Mammary epithelial cell (primary cell): ENCODE data around the gene LBH.

Source experiments
- CTCF ChIP-seq, 2 donors: IDR thresholded peaks in 1 of 2; conservative IDR thresholded peaks in 1 of 2; 2 replicates each; pipeline ENCODE4 v1.5.1; 2011 to 2012; ENCODE audit warnings: inconsistent platforms in 2 of 2, low read length in 2 of 2, mild to moderate bottlenecking in 2 of 2, control low read depth in 1 of 2, low read depth in 1 of 2; ENCODE audit not compliant: insufficient read depth in 1 of 2; ENCODE audit errors: extremely low read depth in 1 of 2
- EZH2 ChIP-seq: IDR thresholded peaks from 2 replicates; pipeline ENCODE4 v1.6.1; 2012; ENCODE audit warnings: low read length, inconsistent platforms, borderline replicate concordance

GRCh38 chr2:30239308-30239985 lies 8.1 kb downstream of the LBH start:
- TF ChIP-seq CTCF (conservative IDR thresholded peaks at IDR 0.05 in 1 of 2, IDR thresholded peaks at IDR 0.05 in 1 of 2; ENCODE audit: extremely low read depth in 1 of 2, insufficient read depth in 1 of 2, low read depth in 1 of 2, low read length in 2 of 2), result peak; percentile 86 to 96
- no peak for TF ChIP-seq EZH2
